Psoas muscle (tissue), 8 donors: Measurements from ENCODE around the gene ATE1. TPM values are rescaled to one million over a fixed set of nuclear protein-coding genes. Genes with fewer than 3 reads are reported as not detected.

Experiments
- ATAC-seq, 4 donors: fragments of 200-7000 bp; cut with Tn5 transposase; one replicate each; pipeline ENCODE4 v1.9.1; 2020; ENCODE audit warnings: moderate library complexity in 3 of 4, mild to moderate bottlenecking in 2 of 4
- DNase-seq, 2 donors: peaks; one replicate each; pipeline ENCODE4 v3.0.0-alpha.2; 2020
- H3K27ac ChIP-seq: fragments of 200-600 bp; one replicate; pipeline ENCODE4 v1.8.0; 2022
- H3K27me3 ChIP-seq, 3 donors: fragments of 200-600 bp in 1 of 3; one replicate each; pipeline versions ENCODE4 v1.6.1 to v1.8.0; 2013 to 2022; ENCODE audit warnings: low read length in 2 of 3, mild to moderate bottlenecking in 2 of 3, moderate library complexity in 1 of 3; ENCODE audit not compliant: insufficient read depth in 3 of 3
- H3K36me3 ChIP-seq, 2 donors: fragments of 200-600 bp in 1 of 2; one replicate each; pipeline versions ENCODE4 v1.6.1 to v1.8.0; 2013 to 2022; ENCODE audit warnings: low read depth in 1 of 2, mild to moderate bottlenecking in 1 of 2, moderate library complexity in 1 of 2; ENCODE audit not compliant: insufficient read depth in 1 of 2
- H3K4me1 ChIP-seq: fragments of 200-600 bp; one replicate; pipeline ENCODE4 v1.8.0; 2022
- H3K4me3 ChIP-seq: fragments of 200-600 bp; one replicate; pipeline ENCODE4 v1.8.0; 2022; ENCODE audit warnings: mild to moderate bottlenecking
- H3K9me3 ChIP-seq: fragments of 200-600 bp; one replicate; pipeline ENCODE4 v1.8.0; 2022
- WGBS, 3 donors: extraction: QIAGEN DNeasy Blood & Tissue Kit; methylation state at CpG; one replicate each; pipeline versions ENCODE4 v1.1.6 to v1.1.7; 2013; 5-methylcytosine and 5-hydroxymethylcytosine counted together
- intact Hi-C, 2 donors: fragments of 100-400 bp; cut with DNase I; formaldehyde crosslinking; loops; one replicate each; pipeline versions ENCODE4 v1.11.0 to v1.14.2; 2022
- polyA plus RNA-seq, 3 donors: library from polyadenylated mRNA; stranded (reverse); fragments of 200-250 nt; gene quantifications; one replicate each; pipeline ENCODE4 v1.2.3, GENCODE V29; 2013
- total RNA-seq, 4 donors: library from RNA; stranded (reverse); fragmentation: NEBNext Ultra II Directional in 2 of 4; extraction: Animal tissue kit (Norgen Biotek cat#: 25700) in 2 of 4; gene quantifications; one replicate each; pipeline versions ENCODE4 v1.2.1 to v1.2.4, GENCODE V29; 2021 to 2023
- TF ChIP-seq, protein P1 (sequence below): fragments of 200-600 bp; IDR thresholded peaks from one replicate; pipeline ENCODE4 v1.8.0; 2022; ENCODE audit warnings: antibody characterized with exemption
- donor health status: healthy with polysubstance abuse.
- donor health status: DM: no; HTN: no; CAD: no; lungs with moderate emphysema.
- donor health status: Bipolar disorder and iron deficiency.
- donor health status: healthy.
- donor health status: DM: yes; HTN: yes; CAD: no.
- donor health status: DM: no; HTN: no; CAD: no.
- donor health status: DM: no; HTN: no; CAD: no.
- donor health status: DM: yes; HTN: yes; CAD: no.

Gene ATE1
- total and polyA plus RNA-seq, 7 donors = 11.6 to 36.9 (median 28.4) TPM

- DNase-seq (no peak), ATAC-seq (no peak)
- 88 to 97% (median 89%) methylated on average over 3 of the region's 3 CpGs for WGBS, 3 donors
- H3K4me1 ChIP-seq = no peaks in the 10 kb centered on the region
- TF ChIP-seq, protein P1, sequence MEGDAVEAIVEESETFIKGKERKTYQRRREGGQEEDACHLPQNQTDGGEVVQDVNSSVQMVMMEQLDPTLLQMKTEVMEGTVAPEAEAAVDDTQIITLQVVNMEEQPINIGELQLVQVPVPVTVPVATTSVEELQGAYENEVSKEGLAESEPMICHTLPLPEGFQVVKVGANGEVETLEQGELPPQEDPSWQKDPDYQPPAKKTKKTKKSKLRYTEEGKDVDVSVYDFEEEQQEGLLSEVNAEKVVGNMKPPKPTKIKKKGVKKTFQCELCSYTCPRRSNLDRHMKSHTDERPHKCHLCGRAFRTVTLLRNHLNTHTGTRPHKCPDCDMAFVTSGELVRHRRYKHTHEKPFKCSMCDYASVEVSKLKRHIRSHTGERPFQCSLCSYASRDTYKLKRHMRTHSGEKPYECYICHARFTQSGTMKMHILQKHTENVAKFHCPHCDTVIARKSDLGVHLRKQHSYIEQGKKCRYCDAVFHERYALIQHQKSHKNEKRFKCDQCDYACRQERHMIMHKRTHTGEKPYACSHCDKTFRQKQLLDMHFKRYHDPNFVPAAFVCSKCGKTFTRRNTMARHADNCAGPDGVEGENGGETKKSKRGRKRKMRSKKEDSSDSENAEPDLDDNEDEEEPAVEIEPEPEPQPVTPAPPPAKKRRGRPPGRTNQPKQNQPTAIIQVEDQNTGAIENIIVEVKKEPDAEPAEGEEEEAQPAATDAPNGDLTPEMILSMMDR = no peak
- H3K36me3 ChIP-seq = no peaks in the 10 kb centered on the region
- H3K9me3 ChIP-seq = no peaks in the 10 kb centered on the region
- no peak overlapping the region for H3K4me3 ChIP-seq
- intact Hi-C loops = loop anchor here in 1 of 2 donors (5.0 kb wide), 1 partner anchor 250 kb away; no protein-coding TSS in a partner anchor
- no peak overlapping the region for H3K27ac ChIP-seq
- no peaks in the 10 kb centered on the region for H3K27me3 ChIP-seq
Observed at GRCh38 chr10:121822724-121823123, 105.1 kb downstream of the ATE1 start.

GRCh38 chr10:121822180-121822579, 105.7 kb downstream of the ATE1 start:
- TF ChIP-seq, protein P1 = no peak
- ATAC-seq = no peak
- DNase-seq = no peak
- WGBS, 3 donors = 94 to 98% (median 97%) methylated on average over 1 of the region's 1 CpG
- H3K27ac ChIP-seq = no peak overlapping the region
- no peak overlapping the region for H3K4me3 ChIP-seq
- H3K27me3 ChIP-seq = no peaks in the 10 kb centered on the region
- intact Hi-C loops = loop anchor here in 1 of 2 donors (5.0 kb wide), 1 partner anchor 250 kb away; no protein-coding TSS in a partner anchor
- H3K4me1 ChIP-seq = no peaks in the 10 kb centered on the region
- H3K36me3 ChIP-seq = no peaks in the 10 kb centered on the region
- no peaks in the 10 kb centered on the region for H3K9me3 ChIP-seq

GRCh38 chr10:121819049-121819448, 108.8 kb downstream of the ATE1 start:
- Histone ChIP-seq H3K27ac (no peak overlapping the region), H3K4me3 (no peak overlapping the region), H3K27me3 (no peaks in the 10 kb centered on the region), H3K36me3 (peaks cover 0 to 4% of the 10 kb centered on the region in 2 donors), H3K4me1 (no peaks in the 10 kb centered on the region), H3K9me3 (no peaks in the 10 kb centered on the region)
- WGBS, 3 donors = 88 to 95% (median 93%) methylated on average over 2 of the region's 2 CpGs
- ATAC-seq (no peak), DNase-seq (no peak)
- intact Hi-C loops = no loop called here
- TF ChIP-seq, protein P1 = no peak

DNA sequence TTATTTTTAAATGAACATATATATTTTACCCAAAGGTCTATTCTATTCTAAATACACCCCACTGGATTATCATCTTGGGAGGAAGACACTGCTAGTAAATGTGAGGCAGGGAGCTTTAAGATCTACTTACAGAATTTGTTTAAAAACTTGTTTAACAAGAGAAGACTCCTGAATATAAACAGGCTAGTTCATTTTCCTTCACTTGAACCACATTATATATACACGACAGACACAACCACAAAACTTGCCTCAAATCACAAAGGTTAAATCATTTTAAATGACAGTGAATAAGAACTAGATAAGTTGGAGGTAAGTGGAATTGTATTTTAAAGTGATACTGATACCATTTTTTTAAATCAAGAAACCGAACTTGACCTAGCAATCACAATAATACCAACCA, 109.2 kb downstream of the ATE1 start:
- Histone ChIP-seq H3K9me3 (no peaks in the 10 kb centered on the region), H3K36me3 (peaks cover 0 to 8% of the 10 kb centered on the region in 2 donors), H3K27me3 (no peaks in the 10 kb centered on the region), H3K4me1 (no peaks in the 10 kb centered on the region), H3K4me3 (no peak overlapping the region), H3K27ac (no peak overlapping the region)
- WGBS, 3 donors = 47 to 71% (median 63%) methylated on average over 2 of the region's 2 CpGs
- ATAC-seq (no peak), DNase-seq (no peak)
- intact Hi-C loops = no loop called here
- TF ChIP-seq, protein P1 = no peak

DNA sequence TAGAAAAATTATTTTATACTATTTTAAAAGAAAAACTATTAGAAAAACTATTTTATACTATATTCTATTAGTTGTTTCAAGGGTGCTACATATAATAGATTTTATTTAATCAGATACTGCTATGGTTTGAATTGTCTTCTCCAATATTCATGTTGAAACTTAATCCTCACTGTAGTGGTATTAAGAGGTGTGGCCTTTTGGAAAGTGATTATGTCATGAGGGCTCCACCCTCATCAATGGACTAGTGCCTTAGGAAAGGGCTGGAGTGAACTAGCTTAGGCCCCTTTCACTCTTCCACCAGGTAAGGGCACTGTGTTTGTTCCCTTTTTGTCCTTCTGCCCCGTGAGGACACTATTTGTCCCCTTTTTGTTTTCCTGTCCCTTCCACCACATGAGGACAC, 111.6 kb downstream of the ATE1 start:
- ATAC-seq = no peak
- Histone ChIP-seq H3K9me3 (no peaks in the 10 kb centered on the region), H3K36me3 (peaks cover 0 to 9% of the 10 kb centered on the region in 2 donors), H3K4me3 (no peak overlapping the region), H3K27me3 (no peaks in the 10 kb centered on the region), H3K27ac (no peak overlapping the region), H3K4me1 (no peaks in the 10 kb centered on the region)
- intact Hi-C loops = no loop called here
- 96 to 100% (median 96%) methylated on average over 1 of the region's 1 CpG for WGBS, 3 donors
- DNase-seq = no peak
- TF ChIP-seq, protein P1 = no peak
